DMS79 treated with DMSO at 0.1 percent for 48 hours (cell line): Measurements from ENCODE around the gene EPN2.
"Not testable (repeated sequence)": the region's sequence is repeated elsewhere in the genome, so short reads cannot be mapped to it uniquely, and the experiment has no call there.

Experiments
- DNase-seq: peaks from one replicate; lab custom pipeline; 2025; lab: John Stamatoyannopoulos, UW

EPN2 gene

GRCh38 chr17:19268611-19269010 lies 31.4 kb downstream of the EPN2 start:
- DNase-seq: no peak

GRCh38 chr17:19269106-19269505 lies 31.9 kb downstream of the EPN2 start:
- DNase-seq: no peak

GRCh38 chr17:19269641-19270040 lies 32.5 kb downstream of the EPN2 start:
- DNase-seq: no peak

GRCh38 chr17:19270347-19270703 lies 33.2 kb downstream of the EPN2 start:
- no peak for DNase-seq

- DNase-seq: no peak
Measured at GRCh38 chr17:19270704-19271611, 33.8 kb downstream of the EPN2 start.

GRCh38 chr17:19271780-19272357 lies 34.7 kb downstream of the EPN2 start:
- no peak for DNase-seq

GRCh38 chr17:19273731-19274130 lies 36.6 kb downstream of the EPN2 start:
- no peak for DNase-seq

GRCh38 chr17:19274893-19275292 lies 37.7 kb downstream of the EPN2 start:
- DNase-seq: no peak

- DNase-seq: no peak
Measured at GRCh38 chr17:19275457-19276127, 38.4 kb downstream of the EPN2 start.

- DNase-seq: not testable (repeated sequence)
Measured at GRCh38 chr17:19278284-19278683, 41.1 kb downstream of the EPN2 start.

GRCh38 chr17:19278729-19279128 lies 41.6 kb downstream of the EPN2 start:
- no peak for DNase-seq

- DNase-seq: no peak
Measured at GRCh38 chr17:19281161-19281560, 44.0 kb downstream of the EPN2 start.

- no peak for DNase-seq
Measured at GRCh38 chr17:19284005-19284959, 47.1 kb downstream of the EPN2 start.

- no peak for DNase-seq
Measured at GRCh38 chr17:19285213-19285900, 48.2 kb downstream of the EPN2 start.

GRCh38 chr17:19286751-19287341 lies 49.7 kb downstream of the EPN2 start:
- DNase-seq: no peak

- DNase-seq: no peak
Measured at GRCh38 chr17:19287651-19288050, 50.5 kb downstream of the EPN2 start.

GRCh38 chr17:19288453-19288852 lies 51.3 kb downstream of the EPN2 start:
- no peak for DNase-seq

- no peak for DNase-seq
Measured at GRCh38 chr17:19290066-19290705, 53.0 kb downstream of the EPN2 start.

GRCh38 chr17:19291646-19292376 lies 54.6 kb downstream of the EPN2 start:
- no peak for DNase-seq

- DNase-seq: no peak
Measured at GRCh38 chr17:19292377-19292711, 55.2 kb downstream of the EPN2 start.
